ENCODE measurements around the gene TNRC6C. TPM values are rescaled to one million over a fixed set of nuclear protein-coding genes. Genes with fewer than 3 reads are reported as not detected.

TNRC6C gene
- total RNA-seq, 1 donor from 2014 or later, result 24.6 TPM

- Mint-ChIP-seq H3K27me3 (peaks cover 9% of the 10 kb centered on the region), H3K4me1 (peaks cover 46% of the 10 kb centered on the region), H3K27ac (no peak overlapping the region), H3K36me3 (ENCODE audit: low read depth) (peaks cover 6% of the 10 kb centered on the region), H3K9me3 (no peaks in the 10 kb centered on the region), H3K4me3 (peak overlapping the region; percentile 81)
- DNase-seq, result no peak
- no peak for TF ChIP-seq CTCF (IDR thresholded peaks at IDR 0.05)
- POLR2A ChIA-PET, result interaction anchor here (0.6 to 4.6 kb wide), 111 partner anchors 8 to 1465 kb away, joined by 3 to 132 read pairs (median 4); partner anchors contain the start of genes MFSD11 and SEC14L1
- intact Hi-C loops (cut with micrococcal nuclease), result loop anchor here (1.0 to 5.0 kb wide), 9 partner anchors 42 to 1232 kb away; partner anchors contain the start of genes JMJD6, METTL23 and SRSF2
- CTCF ChIA-PET, result interaction anchor here (0.6 to 2.1 kb wide), 7 partner anchors 42 to 416 kb away, joined by 3 to 8 read pairs (median 3); no protein-coding TSS in a partner anchor
- no peak for ATAC-seq (ENCODE audit: low read depth)
These were observed 218 bp downstream of the TNRC6C start for GRCh38 chr17:77958716-77959125.

DNA sequence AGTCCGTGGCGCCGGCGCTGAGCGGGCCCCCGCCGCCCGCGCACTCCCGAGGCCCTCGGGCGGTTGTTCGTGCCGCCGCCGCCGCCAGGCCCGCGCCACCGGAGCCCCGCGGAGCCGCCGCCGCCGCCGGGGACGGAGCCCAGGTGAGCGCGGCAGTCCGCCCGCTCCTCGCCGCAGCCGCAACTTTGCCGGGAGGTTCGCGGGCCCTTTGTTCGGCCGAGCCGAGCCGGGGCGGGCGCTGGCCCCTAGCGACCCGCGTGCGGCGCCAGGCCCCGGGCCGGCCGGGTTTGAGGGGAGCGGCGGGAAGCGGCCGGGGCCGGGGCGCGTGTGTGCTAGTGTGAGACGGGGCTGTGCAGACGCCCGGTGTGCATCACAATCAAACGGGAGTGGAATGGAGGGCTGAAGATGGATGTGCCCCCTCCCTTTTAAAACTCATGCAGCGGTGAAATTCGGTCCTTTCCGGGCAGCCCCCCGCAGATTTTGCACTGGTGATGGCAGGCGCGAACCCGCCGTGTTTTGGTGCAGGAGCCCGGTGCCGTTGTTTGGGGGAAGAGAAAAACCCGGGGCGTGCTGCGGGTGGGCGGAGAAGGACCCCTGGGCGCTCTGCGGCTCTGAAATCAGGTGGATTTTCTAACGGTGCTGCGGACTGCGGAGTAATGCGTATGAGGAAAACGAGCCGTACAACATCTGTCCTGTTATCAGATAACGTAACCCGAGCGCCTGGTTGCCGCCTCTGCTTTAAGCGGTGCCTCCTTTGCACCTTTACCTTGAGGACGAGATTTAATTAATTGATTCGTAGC, 823 bp downstream of the TNRC6C start:
- Mint-ChIP-seq H3K4me1 (peaks cover 51% of the 10 kb centered on the region), H3K27me3 (peaks cover 7% of the 10 kb centered on the region), H3K27ac (peak overlapping the region; percentile 70), H3K4me3 (peak overlapping the region; percentile 86), H3K36me3 (ENCODE audit: low read depth) (peaks cover 6% of the 10 kb centered on the region), H3K9me3 (no peaks in the 10 kb centered on the region)
- intact Hi-C loops (cut with micrococcal nuclease), result loop anchor here (2.0 to 5.0 kb wide), 6 partner anchors 55 to 1233 kb away; partner anchors contain the start of genes JMJD6, METTL23 and SRSF2
- ATAC-seq (ENCODE audit: low read depth) (no peak), DNase-seq (peak; percentile 46)
- POLR2A ChIA-PET, result interaction anchor here (0.8 to 4.6 kb wide), 19 partner anchors 43 to 871 kb away, joined by 3 to 132 read pairs (median 9); partner anchors contain the start of gene SEC14L1
- CTCF ChIA-PET, result interaction anchor here (1.2 to 1.4 kb wide), 2 partner anchors 175 to 188 kb away, joined by 3 read pairs; no protein-coding TSS in a partner anchor
- TF ChIP-seq CTCF (IDR thresholded peaks at IDR 0.05), result no peak

- Mint-ChIP-seq H3K4me1 (peaks cover 56% of the 10 kb centered on the region), H3K27ac (peak overlapping the region; percentile 70), H3K27me3 (peaks cover 7% of the 10 kb centered on the region), H3K36me3 (ENCODE audit: low read depth) (peaks cover 6% of the 10 kb centered on the region), H3K4me3 (peak overlapping the region; percentile 86), H3K9me3 (no peaks in the 10 kb centered on the region)
- no peak for TF ChIP-seq CTCF (IDR thresholded peaks at IDR 0.05)
- ATAC-seq (ENCODE audit: low read depth) (no peak), DNase-seq (no peak)
- CTCF ChIA-PET, result interaction anchor here (1.1 kb wide), 1 partner anchor 168 kb away, joined by 3 read pairs; no protein-coding TSS in a partner anchor
- POLR2A ChIA-PET, result interaction anchor here (0.9 to 3.6 kb wide), 4 partner anchors 44 to 350 kb away, joined by 3 to 114 read pairs (median 16); no protein-coding TSS in a partner anchor
- intact Hi-C loops (cut with micrococcal nuclease), result loop anchor here (2.0 to 5.0 kb wide), 6 partner anchors 55 to 1233 kb away; partner anchors contain the start of genes JMJD6, METTL23 and SRSF2
These were observed 1.5 kb downstream of the TNRC6C start for GRCh38 chr17:77959926-77960521.

DNA sequence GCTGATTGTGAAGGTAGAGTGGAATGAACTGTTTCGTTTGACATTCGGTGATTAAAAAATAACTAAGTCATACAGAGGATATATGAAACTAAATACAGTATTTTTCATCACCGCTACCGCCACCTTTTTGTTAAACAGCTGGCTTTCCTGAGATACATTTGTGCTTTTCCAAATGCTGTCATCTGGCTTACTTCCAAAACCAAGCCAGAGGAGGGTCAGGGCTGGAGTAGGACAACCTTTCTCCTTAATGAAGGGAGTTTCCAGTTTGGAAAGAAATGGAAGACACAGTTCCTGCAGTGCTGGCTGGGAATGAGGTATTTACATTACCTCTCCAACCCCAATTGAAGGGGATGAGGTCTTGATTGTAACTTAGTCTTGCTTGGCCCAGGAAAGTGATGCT, 3.2 kb downstream of the TNRC6C start:
- no peak overlapping the region for H3K27ac Mint-ChIP-seq
- no peaks in the 10 kb centered on the region for H3K9me3 Mint-ChIP-seq
- intact Hi-C loops (cut with micrococcal nuclease), result no loop called here
- ChIA-PET CTCF (no interaction called here), POLR2A (no interaction called here)
- peaks cover 62% of the 10 kb centered on the region for H3K4me1 Mint-ChIP-seq
- DNase-seq (no peak), ATAC-seq (ENCODE audit: low read depth) (no peak)
- no peak for TF ChIP-seq CTCF (IDR thresholded peaks at IDR 0.05)
- H3K36me3 Mint-ChIP-seq (ENCODE audit: low read depth), result peaks cover 6% of the 10 kb centered on the region
- no peak overlapping the region for H3K4me3 Mint-ChIP-seq
- H3K27me3 Mint-ChIP-seq, result peaks cover 7% of the 10 kb centered on the region

Data from activated B cell treated with CpG ODN at 0.5 μM for 24 hours (primary cell).